ENCODE data around the gene ZMYND15.

The ZMYND15 gene

GRCh38 chr17:4717791-4718190, 21.8 kb upstream of the ZMYND15 start:
- no peak for ATAC-seq

DNA sequence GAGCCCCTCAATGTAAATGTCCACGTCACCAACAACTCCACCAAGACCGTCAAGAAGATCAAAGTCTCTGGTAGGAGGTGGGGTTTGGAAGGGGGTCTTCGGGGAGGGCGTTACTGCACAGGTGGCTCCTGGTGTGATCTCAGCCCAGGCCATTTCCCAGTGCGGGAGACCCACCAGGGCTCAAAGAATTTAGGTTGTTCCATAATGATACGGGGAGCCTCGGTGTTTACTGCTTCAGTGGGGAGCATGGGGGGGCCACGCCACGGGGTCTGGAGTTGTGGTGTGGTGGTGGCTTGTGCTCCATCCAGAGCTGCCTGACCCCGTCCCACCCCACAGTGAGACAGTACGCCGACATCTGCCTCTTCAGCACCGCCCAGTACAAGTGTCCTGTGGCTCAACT, 21.4 kb upstream of the ZMYND15 start:
- ATAC-seq: no peak

GRCh38 chr17:4719146-4719545, 20.5 kb upstream of the ZMYND15 start:
- ATAC-seq: no peak

GRCh38 chr17:4719684-4720221, 19.9 kb upstream of the ZMYND15 start:
- no peak for ATAC-seq

- ATAC-seq: no peak
These were observed 18.8 kb upstream of the ZMYND15 start for GRCh38 chr17:4720787-4721186.

GRCh38 chr17:4721203-4722135, 18.2 kb upstream of the ZMYND15 start:
- ATAC-seq: no peak

DNA sequence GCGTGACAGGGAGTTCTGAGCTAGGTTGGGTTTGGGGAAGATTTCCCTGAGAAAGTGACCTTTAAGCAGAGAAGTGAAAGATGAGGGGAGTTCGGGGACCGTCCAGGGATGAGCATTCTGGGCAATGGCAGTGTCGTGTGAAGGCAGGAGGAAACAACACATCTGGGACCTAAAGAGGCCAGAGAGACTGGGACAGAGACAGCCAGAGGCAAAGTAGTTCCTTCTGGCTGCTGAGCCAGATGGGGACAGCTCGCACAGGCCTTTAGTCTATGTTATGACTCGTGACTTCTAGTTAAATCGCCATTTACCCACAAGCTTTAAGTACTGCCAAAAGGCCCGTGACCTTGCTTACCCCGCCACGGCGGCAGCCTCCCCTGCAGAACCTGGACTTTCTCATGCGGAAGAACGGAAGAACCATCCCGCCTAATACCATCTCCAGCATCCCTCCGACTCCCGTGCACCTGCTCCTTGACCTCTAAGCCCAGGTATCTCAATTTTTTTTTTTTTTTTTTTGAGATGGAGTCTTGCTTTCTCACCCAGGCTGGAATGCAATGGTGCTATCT, 16.9 kb upstream of the ZMYND15 start:
- ATAC-seq: no peak

- no peak for ATAC-seq
These were observed 15.0 kb upstream of the ZMYND15 start for GRCh38 chr17:4724650-4725049.

DNA sequence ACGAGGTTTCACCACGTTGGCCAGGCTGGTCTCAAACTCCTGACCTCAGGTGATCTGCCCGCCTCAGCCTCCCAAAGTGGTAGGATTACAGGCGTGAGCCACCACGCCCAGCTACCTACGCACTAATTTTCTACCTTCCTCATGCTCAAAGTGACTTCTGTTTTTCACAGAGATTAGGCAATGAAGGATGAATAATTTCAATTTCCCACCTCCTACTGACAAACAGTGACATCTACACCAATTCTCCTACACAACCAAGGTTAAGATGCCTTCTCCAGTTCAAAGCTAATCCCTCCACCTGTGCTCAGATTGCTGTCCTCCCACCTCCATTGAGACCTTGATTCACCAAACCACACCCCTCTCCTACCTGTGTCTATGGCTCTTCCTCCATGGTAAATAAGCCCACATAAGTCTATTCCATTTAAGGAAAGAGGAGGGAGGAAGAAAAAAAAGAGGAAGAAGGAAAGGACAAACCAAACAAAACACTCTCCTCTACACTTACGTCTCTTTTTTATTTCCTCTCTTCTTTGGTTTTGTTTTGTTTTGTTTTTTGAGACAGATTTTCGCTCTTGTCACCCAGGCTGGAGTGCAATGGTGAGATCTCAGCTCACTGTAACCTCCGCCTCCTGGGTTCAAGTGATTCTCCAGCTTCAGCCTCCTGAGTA, 13.9 kb upstream of the ZMYND15 start:
- ATAC-seq: no peak

- ATAC-seq: no peak
These were observed 11.5 kb upstream of the ZMYND15 start for GRCh38 chr17:4728124-4728523.

GRCh38 chr17:4733073-4733531, 6.5 kb upstream of the ZMYND15 start:
- ATAC-seq: no peak

- ATAC-seq: no peak
These were observed 4.7 kb upstream of the ZMYND15 start for GRCh38 chr17:4734857-4735475.

- no peak for ATAC-seq
These were observed 3.6 kb upstream of the ZMYND15 start for GRCh38 chr17:4735876-4736651.

DNA sequence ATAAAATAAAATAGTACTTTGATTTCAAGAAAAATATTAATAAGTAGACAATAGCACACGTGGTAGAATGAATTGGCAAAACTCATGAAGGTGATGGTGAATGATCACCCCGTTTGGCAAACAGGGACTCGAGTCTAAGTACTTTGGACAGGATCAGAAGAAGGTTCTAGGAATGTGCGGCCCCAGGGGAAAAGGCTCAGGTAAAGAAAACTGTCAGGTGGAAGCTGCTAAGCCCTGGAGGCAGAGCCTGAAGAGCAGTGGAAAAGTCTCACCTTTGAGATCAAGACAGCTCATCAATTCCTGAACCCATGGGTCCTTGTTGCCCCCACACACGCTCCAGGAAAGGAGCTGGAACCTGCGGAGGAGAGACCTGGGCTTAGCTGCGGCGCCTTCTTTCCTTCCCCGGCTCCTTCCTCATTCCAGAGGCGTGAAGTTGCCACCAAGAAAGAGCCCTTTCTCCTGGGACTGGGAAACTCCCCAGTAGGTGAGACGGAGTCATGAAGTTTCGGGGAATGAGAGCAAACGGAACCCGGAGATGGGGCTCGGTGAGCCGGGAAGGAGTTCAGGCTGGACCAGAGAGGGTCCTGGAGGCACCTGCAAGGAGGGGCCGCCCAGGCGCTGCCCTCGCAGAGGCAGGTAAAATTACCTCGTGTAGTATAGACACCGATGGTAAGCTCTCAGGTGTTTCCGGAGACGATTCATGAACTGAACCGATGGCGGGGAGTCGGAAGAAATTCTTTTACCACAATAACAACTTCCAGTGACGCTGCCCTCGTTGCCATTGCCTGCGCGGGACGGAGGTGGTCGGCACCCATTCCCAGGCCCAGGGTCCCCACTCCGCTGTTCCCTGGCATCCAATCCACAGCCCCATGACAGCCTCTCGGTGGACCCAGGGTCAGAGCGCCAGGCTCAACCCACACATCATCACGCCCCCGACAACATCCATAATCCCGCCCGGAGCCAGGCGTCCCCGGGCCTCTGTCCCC, 1.2 kb upstream of the ZMYND15 start:
- peak; percentile 11 to 12 for ATAC-seq

DNA sequence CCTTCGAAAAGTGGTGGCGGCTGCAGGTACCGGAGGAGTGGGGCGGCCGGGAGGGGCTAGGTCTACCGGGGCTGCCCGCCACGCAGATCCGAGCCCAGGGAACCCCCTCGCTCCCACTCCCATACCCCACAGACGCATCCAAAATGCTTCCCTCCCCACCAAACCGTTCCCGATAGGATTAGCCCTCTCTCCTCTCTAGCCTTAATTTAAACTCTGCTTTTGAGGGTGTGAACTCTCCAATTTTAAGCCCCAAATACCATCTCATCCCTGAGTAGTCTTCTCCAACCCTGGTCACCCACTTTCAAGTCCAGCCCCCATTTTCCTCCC, 355 bp downstream of the ZMYND15 start:
- ATAC-seq: no peak

DNA sequence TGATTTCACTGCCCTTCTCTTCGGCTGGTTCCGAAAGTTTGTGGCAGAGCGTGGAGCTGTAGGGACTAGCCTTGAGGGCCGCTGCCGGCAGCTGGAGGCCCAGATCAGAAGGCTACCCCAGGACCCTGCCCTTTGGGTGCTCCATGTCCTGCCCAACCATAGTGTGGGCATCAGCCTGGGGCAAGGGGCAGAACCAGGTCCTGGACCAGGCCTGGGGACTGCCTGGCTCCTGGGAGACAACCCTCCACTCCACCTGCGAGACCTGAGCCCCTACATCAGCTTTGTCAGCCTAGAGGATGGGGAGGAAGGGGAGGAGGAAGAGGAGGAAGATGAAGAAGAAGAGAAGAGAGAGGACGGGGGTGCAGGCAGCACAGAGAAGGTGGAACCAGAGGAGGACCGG, 951 bp downstream of the ZMYND15 start:
- ATAC-seq: no peak

- ATAC-seq: no peak
These were observed 1.9 kb downstream of the ZMYND15 start for GRCh38 chr17:4741544-4741943.

- no peak for ATAC-seq
These were observed 2.5 kb downstream of the ZMYND15 start for GRCh38 chr17:4742133-4742532.

DNA sequence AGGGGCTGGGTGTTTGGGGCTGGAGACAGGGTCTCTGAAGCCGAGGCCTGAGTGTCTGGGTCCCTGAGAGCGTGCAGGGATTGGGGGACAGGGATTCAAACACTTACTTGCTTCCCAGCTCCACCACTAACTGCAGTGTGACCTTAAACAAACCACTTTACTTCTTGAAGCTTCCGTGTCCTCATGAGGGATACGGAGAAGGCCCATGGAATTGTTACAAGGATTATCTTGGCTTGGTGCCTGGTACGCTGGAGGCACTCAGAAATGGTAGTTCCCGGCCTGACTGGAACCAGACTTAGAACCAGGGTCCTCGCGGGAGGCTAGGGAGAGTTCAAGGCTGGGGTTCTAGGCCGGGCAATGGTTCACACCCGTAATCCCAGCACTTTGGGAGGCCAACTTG, 3.0 kb downstream of the ZMYND15 start:
- no peak for ATAC-seq

GRCh38 chr17:4743216-4743615, 3.6 kb downstream of the ZMYND15 start:
- ATAC-seq: no peak

GRCh38 chr17:4743898-4744297, 4.3 kb downstream of the ZMYND15 start:
- no peak for ATAC-seq

Measured in activated CD4-positive, CD25-positive, alpha-beta regulatory T cell treated with anti-CD3 and anti-CD28 coated beads, Interleukin-2, amount 50 U/mL, for 24 hours (primary cell).